Activated CD8-positive, alpha-beta T cell treated with anti-CD3 and anti-CD28 coated beads, Interleukin-2, amount 10 ng/mL, durations not matched to agents 7 days and 5 days (primary cell): Measurements from ENCODE around the gene PERM1. TPM values are rescaled to one million over a fixed set of nuclear protein-coding genes. Genes with fewer than 3 reads are reported as not detected.

Experiments used
- ATAC-seq: fragments of 150-1000 bp; cut with Tn5 transposase; one replicate; pipeline ENCODE4 v1.10.0; 2021; ENCODE audit warnings: moderate library complexity
- CTCF ChIA-PET: fragments of 350-600 bp; sonication (Branson Sonifier 250); formaldehyde crosslinking; loops from one replicate; lab custom pipeline; 2021; ENCODE audit warnings: antibody characterized with exemption; lab: Charles Lee
- POLR2A ChIA-PET: fragments of 350-600 bp; sonication (Branson Sonifier 250); formaldehyde crosslinking; loops from one replicate; lab custom pipeline; 2021; ENCODE audit warnings: antibody characterized with exemption; lab: Charles Lee
- DNase-seq: peaks from one replicate; pipeline ENCODE4 v3.0.0-alpha.2; 2020
- H3K27ac Mint-ChIP-seq: one replicate; pipeline ENCODE4 v1.8.0; 2021; ENCODE audit warnings: mild to moderate bottlenecking, mixed read lengths
- H3K27me3 Mint-ChIP-seq: one replicate; pipeline ENCODE4 v1.8.0; 2021; ENCODE audit warnings: low read depth, mixed read lengths
- H3K36me3 Mint-ChIP-seq: one replicate; pipeline ENCODE4 v1.8.0; 2021; ENCODE audit warnings: low read depth, mixed read lengths
- H3K4me1 Mint-ChIP-seq: one replicate; pipeline ENCODE4 v1.8.0; 2021; ENCODE audit warnings: low read depth, mixed read lengths
- H3K4me3 Mint-ChIP-seq: one replicate; pipeline ENCODE4 v1.8.0; 2021; ENCODE audit warnings: mild to moderate bottlenecking, mixed read lengths
- H3K9me3 Mint-ChIP-seq: one replicate; pipeline ENCODE4 v1.8.0; 2022; ENCODE audit warnings: mixed read lengths; ENCODE audit not compliant: insufficient read depth
- total RNA-seq, 2 experiments: library from RNA; stranded (reverse); gene quantifications; one replicate each; pipeline ENCODE4 v1.2.3, GENCODE V29; 2021

Gene PERM1
- total RNA-seq, 2 experiments from 2014 or later: not detected

- ChIA-PET POLR2A (no interaction called here), CTCF (interaction anchor here (1.0 kb wide), 1 partner anchor 33 kb away, joined by 7 read pairs; no protein-coding TSS in a partner anchor)
- Mint-ChIP-seq H3K9me3 (no peaks in the 10 kb centered on the region), H3K4me3 (no peak overlapping the region), H3K4me1 (peaks cover 8% of the 10 kb centered on the region), H3K36me3 (peaks cover 2% of the 10 kb centered on the region), H3K27me3 (peaks cover 34% of the 10 kb centered on the region), H3K27ac (no peak overlapping the region)
- no peak for ATAC-seq
- no peak for DNase-seq
Measured at GRCh38 chr1:938088-938683, 43.7 kb downstream of the PERM1 start.

- DNase-seq (no peak), ATAC-seq (no peak)
- Mint-ChIP-seq H3K4me3 (no peak overlapping the region), H3K9me3 (no peaks in the 10 kb centered on the region), H3K4me1 (peaks cover 8% of the 10 kb centered on the region), H3K27me3 (peaks cover 31% of the 10 kb centered on the region), H3K27ac (no peak overlapping the region), H3K36me3 (peaks cover 2% of the 10 kb centered on the region)
- ChIA-PET CTCF (interaction anchor here (1.0 kb wide), 1 partner anchor 32 kb away, joined by 7 read pairs; no protein-coding TSS in a partner anchor), POLR2A (no interaction called here)
Measured at GRCh38 chr1:937521-937920, 44.4 kb downstream of the PERM1 start.

- no peaks in the 10 kb centered on the region for H3K9me3 Mint-ChIP-seq
- H3K27me3 Mint-ChIP-seq: peaks cover 31% of the 10 kb centered on the region
- peaks cover 2% of the 10 kb centered on the region for H3K36me3 Mint-ChIP-seq
- POLR2A ChIA-PET: no interaction called here
- H3K4me1 Mint-ChIP-seq: peaks cover 10% of the 10 kb centered on the region
- no peak for DNase-seq
- ATAC-seq: no peak
- no peak overlapping the region for H3K4me3 Mint-ChIP-seq
- H3K27ac Mint-ChIP-seq: no peak overlapping the region
- CTCF ChIA-PET: no interaction called here
Measured at GRCh38 chr1:936348-937264, 45.3 kb downstream of the PERM1 start.

GRCh38 chr1:935751-936231 lies 46.1 kb downstream of the PERM1 start:
- DNase-seq (no peak), ATAC-seq (no peak)
- CTCF ChIA-PET: no interaction called here
- Mint-ChIP-seq H3K4me3 (no peak overlapping the region), H3K36me3 (no peaks in the 10 kb centered on the region), H3K27ac (no peak overlapping the region), H3K27me3 (peaks cover 28% of the 10 kb centered on the region), H3K4me1 (peaks cover 8% of the 10 kb centered on the region), H3K9me3 (no peaks in the 10 kb centered on the region)
- POLR2A ChIA-PET: no interaction called here

- Mint-ChIP-seq H3K27me3 (peaks cover 25% of the 10 kb centered on the region), H3K4me1 (peaks cover 5% of the 10 kb centered on the region), H3K9me3 (no peaks in the 10 kb centered on the region), H3K4me3 (no peak overlapping the region), H3K27ac (no peak overlapping the region), H3K36me3 (no peaks in the 10 kb centered on the region)
- ChIA-PET POLR2A (no interaction called here), CTCF (no interaction called here)
- DNase-seq (no peak), ATAC-seq (no peak)
Measured at GRCh38 chr1:934991-935750, 46.7 kb downstream of the PERM1 start.

- DNase-seq: no peak
- Mint-ChIP-seq H3K27ac (no peak overlapping the region), H3K36me3 (no peaks in the 10 kb centered on the region), H3K27me3 (peaks cover 23% of the 10 kb centered on the region), H3K4me3 (no peak overlapping the region), H3K4me1 (peaks cover 5% of the 10 kb centered on the region), H3K9me3 (no peaks in the 10 kb centered on the region)
- ATAC-seq: no peak
- CTCF ChIA-PET: no interaction called here
- POLR2A ChIA-PET: no interaction called here
Measured at GRCh38 chr1:933603-933940, 48.3 kb downstream of the PERM1 start.

- Mint-ChIP-seq H3K27ac (no peak overlapping the region), H3K9me3 (no peaks in the 10 kb centered on the region), H3K4me1 (peaks cover 5% of the 10 kb centered on the region), H3K27me3 (peaks cover 18% of the 10 kb centered on the region), H3K36me3 (no peaks in the 10 kb centered on the region), H3K4me3 (no peak overlapping the region)
- ATAC-seq (no peak), DNase-seq (no peak)
- ChIA-PET CTCF (no interaction called here), POLR2A (no interaction called here)
Measured at GRCh38 chr1:932776-933602, 48.9 kb downstream of the PERM1 start.

- POLR2A ChIA-PET: no interaction called here
Measured at GRCh38 chr1:932173-932510, 49.8 kb downstream of the PERM1 start.

GRCh38 chr1:931380-932172 lies 50.3 kb downstream of the PERM1 start:
- H3K9me3 Mint-ChIP-seq: no peaks in the 10 kb centered on the region
- H3K27me3 Mint-ChIP-seq: peaks cover 22% of the 10 kb centered on the region
- ChIA-PET POLR2A (no interaction called here), CTCF (no interaction called here)
- DNase-seq (no peak), ATAC-seq (no peak)
- no peaks in the 10 kb centered on the region for H3K36me3 Mint-ChIP-seq
- no peak overlapping the region for H3K4me3 Mint-ChIP-seq
- peaks cover 5% of the 10 kb centered on the region for H3K4me1 Mint-ChIP-seq
- peak overlapping the region; percentile 24 for H3K27ac Mint-ChIP-seq

More at GRCh38 chr1:932173-932510, 49.8 kb downstream of the PERM1 start:
- CTCF ChIA-PET: no interaction called here
- no peak overlapping the region for H3K4me3 Mint-ChIP-seq
- DNase-seq (no peak), ATAC-seq (no peak)
- peaks cover 19% of the 10 kb centered on the region for H3K27me3 Mint-ChIP-seq
- H3K4me1 Mint-ChIP-seq: peaks cover 5% of the 10 kb centered on the region
- H3K9me3 Mint-ChIP-seq: no peaks in the 10 kb centered on the region
- no peak overlapping the region for H3K27ac Mint-ChIP-seq
- no peaks in the 10 kb centered on the region for H3K36me3 Mint-ChIP-seq

- H3K27ac Mint-ChIP-seq: no peak overlapping the region
- H3K27me3 Mint-ChIP-seq: peaks cover 28% of the 10 kb centered on the region
- H3K9me3 Mint-ChIP-seq: no peaks in the 10 kb centered on the region
- CTCF ChIA-PET: no interaction called here
- no peak overlapping the region for H3K4me3 Mint-ChIP-seq
- ATAC-seq (no peak), DNase-seq (no peak)
- POLR2A ChIA-PET: no interaction called here
- H3K4me1 Mint-ChIP-seq: peaks cover 11% of the 10 kb centered on the region
- H3K36me3 Mint-ChIP-seq: no peaks in the 10 kb centered on the region
Measured at GRCh38 chr1:930633-931138, 51.2 kb downstream of the PERM1 start.
